PC-3 (cell line): ENCODE measurements around the gene C22orf39. TPM values are rescaled to one million over a fixed set of nuclear protein-coding genes. Genes with fewer than 3 reads are reported as not detected.

Experiments
- ATAC-seq: fragments of 200-7000 bp; cut with Tn5 transposase; 2 replicates; pipeline ENCODE4 v1.9.1; 2020; ENCODE audit warnings: mild to moderate bottlenecking, moderate library complexity
- BruUV-seq: library from RNA; stranded (reverse); fragments of 400-500 nt; replicated peaks from 2 replicates; lab custom pipeline; 2021; lab: Mats Ljungman, UMichigan
- CTCF ChIA-PET: fragments of 300-600 bp; sonication (Branson Sonifier 250); formaldehyde crosslinking; loops from one replicate; lab custom pipeline; 2022; ENCODE audit warnings: antibody characterized with exemption; lab: Charles Lee
- POLR2A ChIA-PET: fragments of 300-600 bp; sonication (Branson Sonifier 250); formaldehyde crosslinking; loops from one replicate; lab custom pipeline; 2022; ENCODE audit warnings: antibody characterized with exemption; ENCODE audit not compliant: unreplicated experiment; lab: Charles Lee
- DNase-seq: peaks from one replicate; pipeline ENCODE4 v3.0.0-alpha.2; 2015
- H2AFZ ChIP-seq: fragments of 300-600 bp; sonication (generic); 2 replicates; pipeline ENCODE4 v1.6.0; 2016; ENCODE audit warnings: antibody characterized with exemption, low read length
- H3F3A ChIP-seq: fragments of 300-600 bp; sonication (generic); one replicate; pipeline ENCODE4 v1.6.0; 2017; ENCODE audit warnings: antibody characterized with exemption, low read length, control low read depth, mild to moderate bottlenecking; ENCODE audit not compliant: unreplicated experiment
- H3K27ac ChIP-seq: fragments of 300-600 bp; sonication (generic); 2 replicates; pipeline ENCODE4 v1.5.1; 2016; ENCODE audit warnings: mild to moderate bottlenecking, low read length
- H3K27me3 ChIP-seq: fragments of 300-600 bp; sonication (generic); 2 replicates; pipeline ENCODE4 v1.6.1; 2016; ENCODE audit warnings: low read length, mixed read lengths
- H3K36me3 ChIP-seq: fragments of 300-600 bp; sonication (generic); 2 replicates; pipeline ENCODE4 v1.6.1; 2016; ENCODE audit warnings: low read depth, mixed run types, low read length, mixed read lengths
- H3K4me1 ChIP-seq: fragments of 300-600 bp; sonication (generic); 2 replicates; pipeline ENCODE4 v1.5.1; 2016; ENCODE audit warnings: low read length; ENCODE audit not compliant: insufficient read depth
- H3K4me2 ChIP-seq: fragments of 300-600 bp; sonication (generic); 2 replicates; pipeline ENCODE4 v1.6.0; 2016; ENCODE audit warnings: low read length
- H3K4me3 ChIP-seq: fragments of 300-600 bp; sonication (generic); 2 replicates; pipeline ENCODE4 v1.5.1; 2016; ENCODE audit warnings: mild to moderate bottlenecking, low read length, mixed read lengths
- H3K79me2 ChIP-seq: fragments of 300-600 bp; sonication (generic); 2 replicates; pipeline ENCODE4 v1.6.1; 2017; ENCODE audit warnings: low read length, mixed read lengths
- H3K9ac ChIP-seq: fragments of 300-600 bp; sonication (generic); 2 replicates; pipeline ENCODE4 v1.6.0; 2016; ENCODE audit warnings: mild to moderate bottlenecking, low read length
- H3K9me2 ChIP-seq: fragments of 300-600 bp; sonication (generic); replicated peaks from 2 replicates; pipeline ENCODE4 v1.6.1; 2016; ENCODE audit warnings: mixed run types, low read length, mixed read lengths
- H3K9me3 ChIP-seq: fragments of 300-600 bp; sonication (generic); 2 replicates; pipeline ENCODE4 v1.6.1; 2016; ENCODE audit warnings: low read length, mixed read lengths
- H4K20me1 ChIP-seq: fragments of 300-600 bp; sonication (generic); 2 replicates; pipeline ENCODE4 v1.6.1; 2016; ENCODE audit warnings: low read length, mixed read lengths
- CTCF ChIP-seq: fragments of 300-600 bp; sonication (generic); conservative IDR thresholded peaks from 2 replicates; pipeline ENCODE4 v1.5.1; 2017; ENCODE audit warnings: antibody characterized with exemption, low read depth, mild to moderate bottlenecking, low read length
- EZH2 ChIP-seq: fragments of 300-600 bp; sonication (generic); IDR thresholded peaks from one replicate; pipeline ENCODE4 v1.6.1; 2017; ENCODE audit warnings: antibody characterized with exemption, mild to moderate bottlenecking, low read length; ENCODE audit not compliant: unreplicated experiment
- EZH2phosphoT487 ChIP-seq: fragments of 300-600 bp; sonication (generic); IDR thresholded peaks from 2 replicates; pipeline ENCODE4 v1.6.1; 2018; ENCODE audit warnings: mild to moderate bottlenecking, antibody characterized with exemption, low read length, borderline replicate concordance
- intact Hi-C: fragments of 100-400 bp; cut with micrococcal nuclease; formaldehyde crosslinking; loops from 2 replicates; pipeline ENCODE4 v1.9.0; 2023
- total RNA-seq: library from RNA; depleted of rRNA; stranded (reverse); fragments of >200 nt; gene quantifications from 2 replicates; pipeline ENCODE4 v1.2.3, GENCODE V29; 2014

The C22orf39 gene
- total RNA-seq, 1 experiment from 2014 or later, result 25.0 TPM

DNA sequence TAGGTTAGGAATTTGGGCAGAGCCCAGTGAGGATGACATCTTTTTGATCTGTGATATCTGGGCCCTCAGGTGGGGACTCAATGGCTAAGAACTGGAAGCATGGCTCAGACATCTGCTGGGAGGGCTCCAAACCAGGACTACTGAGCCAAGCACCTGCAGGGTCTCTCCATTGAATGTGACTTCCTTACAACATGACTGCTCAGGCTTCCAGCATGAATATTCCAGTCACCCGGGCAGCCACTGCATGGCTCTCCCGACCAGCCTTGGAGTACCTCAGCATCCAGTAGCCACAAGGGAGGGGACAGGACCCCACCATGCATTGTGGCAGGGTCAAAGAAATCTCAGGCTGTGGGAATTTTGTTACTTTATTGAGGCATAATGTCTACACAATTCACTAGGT lies 40.8 kb upstream of the C22orf39 start:
- no peak for DNase-seq
- Histone ChIP-seq H3K9ac (no peak overlapping the region), H4K20me1 (0 out of 2 replicates have a peak, but pooled peaks cover 3% of the 10 kb centered on the region), H3K27ac (no peak overlapping the region), H3K9me3 (no peaks in the 10 kb centered on the region), H3K79me2 (no peaks in the 10 kb centered on the region), H3K27me3 (no peaks in the 10 kb centered on the region), H3K36me3 (peaks cover 23% of the 10 kb centered on the region), H3K4me3 (no peak overlapping the region), H2AFZ (no peak overlapping the region), H3K4me1 (no peaks in the 10 kb centered on the region), H3F3A (no peaks in the 10 kb centered on the region), H3K9me2 (no peaks in the 10 kb centered on the region), H3K4me2 (no peak overlapping the region)
- BruUV-seq, result no TSS peak
- CTCF ChIA-PET, result no interaction called here
- no peak for ATAC-seq
- intact Hi-C loops, result no loop called here
- no peak for TF ChIP-seq CTCF
- no peak for TF ChIP-seq EZH2
- no peak for TF ChIP-seq EZH2phosphoT487
- POLR2A ChIA-PET, result no interaction called here

DNA sequence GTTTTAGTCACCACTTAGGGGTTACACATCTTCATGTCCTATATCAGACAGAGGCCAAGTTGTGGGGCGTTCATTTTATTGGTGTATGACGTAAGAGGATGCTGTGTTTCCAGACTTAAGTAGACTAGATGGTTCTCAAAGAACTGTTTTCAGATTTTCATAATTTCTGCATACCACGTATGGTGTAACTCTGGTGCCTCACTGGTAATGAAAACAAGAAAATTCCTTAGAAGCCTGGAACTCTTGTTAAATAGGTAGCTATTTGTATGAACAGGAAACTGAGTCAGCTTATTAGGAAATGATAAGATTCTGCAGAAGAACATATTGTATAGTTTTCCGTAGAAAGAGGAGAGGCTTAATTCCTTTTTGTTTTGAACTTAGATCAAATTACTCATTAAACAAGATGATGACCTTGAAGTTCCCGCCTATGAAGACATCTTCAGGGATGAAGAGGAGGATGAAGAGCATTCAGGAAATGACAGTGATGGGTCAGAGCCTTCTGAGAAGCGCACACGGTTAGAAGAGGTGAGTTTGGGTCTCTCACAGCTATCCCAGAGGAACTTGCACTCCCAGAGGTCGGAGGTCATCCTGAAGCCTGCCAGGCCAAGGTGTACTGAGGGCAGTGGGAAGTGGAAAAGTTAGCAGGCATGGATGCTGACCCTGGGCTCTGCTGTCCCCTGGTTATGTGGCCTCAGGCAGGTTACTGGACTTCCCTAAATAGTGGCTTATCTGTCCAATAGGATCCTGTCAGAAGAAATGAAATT lies 36.2 kb upstream of the C22orf39 start:
- Histone ChIP-seq H3K79me2 (peaks cover 28% of the 10 kb centered on the region), H2AFZ (no peak overlapping the region), H3K27me3 (no peaks in the 10 kb centered on the region), H3K36me3 (peaks cover 19% of the 10 kb centered on the region; the same call in 1 of the 2 replicates), H3K9me3 (no peaks in the 10 kb centered on the region), H3K9ac (no peak overlapping the region), H3K4me1 (peaks cover 6% of the 10 kb centered on the region; the same call in 1 of the 2 replicates), H3K4me2 (no peak overlapping the region), H3K27ac (no peak overlapping the region), H4K20me1 (no peaks in the 10 kb centered on the region), H3K9me2 (no peaks in the 10 kb centered on the region), H3F3A (no peaks in the 10 kb centered on the region), H3K4me3 (no peak overlapping the region)
- BruUV-seq, result no TSS peak
- intact Hi-C loops, result no loop called here
- peak; percentile 4 for DNase-seq
- TF ChIP-seq CTCF (no peak), EZH2phosphoT487 (no peak)
- CTCF ChIA-PET, result no interaction called here
- POLR2A ChIA-PET, result no interaction called here
- ATAC-seq, result no peak

GRCh38 chr22:19482297-19482696 lies 34.8 kb upstream of the C22orf39 start:
- ChIA-PET CTCF (no interaction called here), POLR2A (no interaction called here)
- DNase-seq, result no peak
- peaks cover 19% of the 10 kb centered on the region; the same call in 1 of the 2 replicates for H3K36me3 ChIP-seq
- BruUV-seq, result no TSS peak
- H3K9me3 ChIP-seq, result no peaks in the 10 kb centered on the region
- intact Hi-C loops, result no loop called here
- H3K4me3 ChIP-seq, result no peak overlapping the region
- H3K9me2 ChIP-seq, result no peaks in the 10 kb centered on the region
- H3K4me1 ChIP-seq, result peaks cover 7% of the 10 kb centered on the region; the same call in 1 of the 2 replicates
- H3K9ac ChIP-seq, result no peak overlapping the region
- H4K20me1 ChIP-seq, result peaks cover 11% of the 10 kb centered on the region
- H2AFZ ChIP-seq, result no peak overlapping the region
- no peak overlapping the region for H3K27ac ChIP-seq
- peaks cover 42% of the 10 kb centered on the region for H3K79me2 ChIP-seq
- TF ChIP-seq EZH2phosphoT487, result no peak
- no peak for TF ChIP-seq CTCF
- no peak for TF ChIP-seq EZH2
- H3K27me3 ChIP-seq, result no peaks in the 10 kb centered on the region
- H3K4me2 ChIP-seq, result no peak overlapping the region
- no peak for ATAC-seq
- H3F3A ChIP-seq, result no peaks in the 10 kb centered on the region
